Activated T-helper 1 cell treated with Interleukin-2 at 50 U/mL for 16 hours (primary cell): Measurements from ENCODE around the gene SLC24A3.

ENCODE experiments used
- DNase-seq: peaks from one replicate; pipeline ENCODE4 v3.0.0-alpha.2; 2020; ENCODE audit warnings: low read depth

The SLC24A3 gene

GRCh38 chr20:19502169-19502568 lies 289.7 kb downstream of the SLC24A3 start:
- no peak for DNase-seq

- no peak for DNase-seq
Measured at GRCh38 chr20:19504251-19504650, 291.8 kb downstream of the SLC24A3 start.

GRCh38 chr20:19506021-19506420 lies 293.6 kb downstream of the SLC24A3 start:
- no peak for DNase-seq

- no peak for DNase-seq
Measured at GRCh38 chr20:19508449-19508848, 296.0 kb downstream of the SLC24A3 start.

GRCh38 chr20:19510611-19511010 lies 298.2 kb downstream of the SLC24A3 start:
- no peak for DNase-seq

GRCh38 chr20:19511931-19512330 lies 299.5 kb downstream of the SLC24A3 start:
- DNase-seq = no peak

- no peak for DNase-seq
Measured at GRCh38 chr20:19512886-19513677, 300.6 kb downstream of the SLC24A3 start.

- DNase-seq = no peak
Measured at GRCh38 chr20:19515074-19515473, 302.6 kb downstream of the SLC24A3 start.

GRCh38 chr20:19519466-19519865 lies 307.0 kb downstream of the SLC24A3 start:
- DNase-seq = no peak

- no peak for DNase-seq
Measured at GRCh38 chr20:19520261-19520660, 307.8 kb downstream of the SLC24A3 start.

- no peak for DNase-seq
Measured at GRCh38 chr20:19522071-19522801, 309.8 kb downstream of the SLC24A3 start.

- no peak for DNase-seq
Measured at GRCh38 chr20:19522836-19523590, 310.6 kb downstream of the SLC24A3 start.

- no peak for DNase-seq
Measured at GRCh38 chr20:19524691-19525090, 312.2 kb downstream of the SLC24A3 start.

- DNase-seq = no peak
Measured at GRCh38 chr20:19527509-19527908, 315.1 kb downstream of the SLC24A3 start.

- DNase-seq = no peak
Measured at GRCh38 chr20:19528286-19529030, 316.0 kb downstream of the SLC24A3 start.

GRCh38 chr20:19530006-19530405 lies 317.6 kb downstream of the SLC24A3 start:
- DNase-seq = no peak

GRCh38 chr20:19531446-19531845 lies 319.0 kb downstream of the SLC24A3 start:
- DNase-seq = no peak

GRCh38 chr20:19538556-19538955 lies 326.1 kb downstream of the SLC24A3 start:
- DNase-seq = no peak

- DNase-seq = no peak
Measured at GRCh38 chr20:19539191-19539590, 326.7 kb downstream of the SLC24A3 start.

GRCh38 chr20:19540392-19540791 lies 327.9 kb downstream of the SLC24A3 start:
- no peak for DNase-seq

- DNase-seq = no peak
Measured at GRCh38 chr20:19543101-19543500, 330.7 kb downstream of the SLC24A3 start.

- no peak for DNase-seq
Measured at GRCh38 chr20:19544684-19545083, 332.2 kb downstream of the SLC24A3 start.
